ENCODE data around the gene GPR39. TPM values are rescaled to one million over a fixed set of nuclear protein-coding genes. Genes with fewer than 3 reads are reported as not detected.

Gene GPR39
- total RNA-seq, 4 donors from 2014 or later, result 0.13 to 1.3 TPM; not detected in 2

DNA sequence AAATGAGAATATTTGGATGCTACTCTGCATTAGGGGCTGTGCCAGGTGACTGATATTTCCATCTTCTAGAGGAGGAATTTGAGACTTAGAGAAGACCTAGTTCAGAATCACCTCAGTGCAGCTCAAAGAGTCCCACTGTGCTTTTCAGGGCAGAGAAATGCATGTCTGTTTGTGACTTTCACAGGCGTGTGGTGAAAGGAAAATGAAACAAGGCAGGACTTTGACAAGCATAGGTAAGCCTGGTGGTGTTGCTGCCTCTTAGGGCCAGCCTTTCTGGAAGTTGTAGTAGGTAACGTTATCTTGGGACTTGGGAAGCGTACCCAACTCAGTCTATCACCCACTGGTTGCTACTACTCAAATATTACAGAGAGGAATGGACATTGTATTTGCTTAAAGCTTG is 2.6 kb downstream of the GPR39 start:
- Histone ChIP-seq H3K9me3 (no peaks in the 10 kb centered on the region), H3K4me1 (peaks cover 12 to 18% (median 16%) of the 10 kb centered on the region in 4 donors), H3K27me3 (peaks cover 0 to 9% (median 0%) of the 10 kb centered on the region in 4 donors), H3K4me3 (no peak overlapping the region), H3K36me3 (no peaks in the 10 kb centered on the region), H3K27ac (replicated peaks in 1 of 4) (no peak overlapping the region)
- intact Hi-C loops (cut with DNase I), result no loop called here
- WGBS, result 81% methylated on average over 3 of the region's 3 CpGs
- TF ChIP-seq, protein P1, sequence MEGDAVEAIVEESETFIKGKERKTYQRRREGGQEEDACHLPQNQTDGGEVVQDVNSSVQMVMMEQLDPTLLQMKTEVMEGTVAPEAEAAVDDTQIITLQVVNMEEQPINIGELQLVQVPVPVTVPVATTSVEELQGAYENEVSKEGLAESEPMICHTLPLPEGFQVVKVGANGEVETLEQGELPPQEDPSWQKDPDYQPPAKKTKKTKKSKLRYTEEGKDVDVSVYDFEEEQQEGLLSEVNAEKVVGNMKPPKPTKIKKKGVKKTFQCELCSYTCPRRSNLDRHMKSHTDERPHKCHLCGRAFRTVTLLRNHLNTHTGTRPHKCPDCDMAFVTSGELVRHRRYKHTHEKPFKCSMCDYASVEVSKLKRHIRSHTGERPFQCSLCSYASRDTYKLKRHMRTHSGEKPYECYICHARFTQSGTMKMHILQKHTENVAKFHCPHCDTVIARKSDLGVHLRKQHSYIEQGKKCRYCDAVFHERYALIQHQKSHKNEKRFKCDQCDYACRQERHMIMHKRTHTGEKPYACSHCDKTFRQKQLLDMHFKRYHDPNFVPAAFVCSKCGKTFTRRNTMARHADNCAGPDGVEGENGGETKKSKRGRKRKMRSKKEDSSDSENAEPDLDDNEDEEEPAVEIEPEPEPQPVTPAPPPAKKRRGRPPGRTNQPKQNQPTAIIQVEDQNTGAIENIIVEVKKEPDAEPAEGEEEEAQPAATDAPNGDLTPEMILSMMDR (IDR thresholded peaks at IDR 0.05), result no peak
- no peak for TF ChIP-seq POLR2A (IDR thresholded peaks at IDR 0.05; ENCODE audit: low read depth)
- TF ChIP-seq POLR2AphosphoS5 (IDR thresholded peaks at IDR 0.05), result no peak
- no peak for TF ChIP-seq EP300 (IDR thresholded peaks at IDR 0.05)
- DNase-seq (ENCODE audit: extremely low spot score), result no peak

DNA sequence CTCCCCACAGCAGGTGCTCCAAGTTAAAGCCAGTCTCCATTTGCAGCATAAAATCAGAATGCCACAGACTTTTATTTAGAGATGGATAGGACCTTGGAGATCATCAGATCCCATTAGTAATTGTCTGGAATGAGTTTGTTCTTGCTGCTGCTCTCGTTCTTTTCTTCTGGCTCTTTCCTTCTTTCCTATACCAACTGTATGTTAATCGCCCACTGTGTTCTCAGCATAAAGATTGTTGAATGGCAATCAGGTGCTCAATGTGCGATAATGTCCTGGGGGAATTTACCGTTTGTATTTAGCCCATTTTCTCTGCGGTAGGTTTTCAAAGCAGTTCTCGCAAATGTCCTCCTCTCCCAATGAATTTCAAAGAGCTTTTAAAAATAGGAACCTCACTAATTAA is 3.3 kb downstream of the GPR39 start:
- peaks cover 12 to 18% (median 16%) of the 10 kb centered on the region in 4 donors for H3K4me1 ChIP-seq
- TF ChIP-seq, protein P1 (IDR thresholded peaks at IDR 0.05), result no peak
- no peak for TF ChIP-seq EP300 (IDR thresholded peaks at IDR 0.05)
- TF ChIP-seq POLR2AphosphoS5 (IDR thresholded peaks at IDR 0.05), result no peak
- TF ChIP-seq POLR2A (IDR thresholded peaks at IDR 0.05; ENCODE audit: low read depth), result no peak
- intact Hi-C loops (cut with DNase I), result no loop called here
- DNase-seq (ENCODE audit: extremely low spot score), result no peak
- no peaks in the 10 kb centered on the region for H3K9me3 ChIP-seq
- H3K27ac ChIP-seq (replicated peaks in 1 of 4), result no peak overlapping the region
- no peaks in the 10 kb centered on the region for H3K36me3 ChIP-seq
- 84% methylated on average over 6 of the region's 6 CpGs for WGBS
- H3K27me3 ChIP-seq, result peaks cover 0 to 9% (median 0%) of the 10 kb centered on the region in 4 donors
- no peak overlapping the region for H3K4me3 ChIP-seq

DNA sequence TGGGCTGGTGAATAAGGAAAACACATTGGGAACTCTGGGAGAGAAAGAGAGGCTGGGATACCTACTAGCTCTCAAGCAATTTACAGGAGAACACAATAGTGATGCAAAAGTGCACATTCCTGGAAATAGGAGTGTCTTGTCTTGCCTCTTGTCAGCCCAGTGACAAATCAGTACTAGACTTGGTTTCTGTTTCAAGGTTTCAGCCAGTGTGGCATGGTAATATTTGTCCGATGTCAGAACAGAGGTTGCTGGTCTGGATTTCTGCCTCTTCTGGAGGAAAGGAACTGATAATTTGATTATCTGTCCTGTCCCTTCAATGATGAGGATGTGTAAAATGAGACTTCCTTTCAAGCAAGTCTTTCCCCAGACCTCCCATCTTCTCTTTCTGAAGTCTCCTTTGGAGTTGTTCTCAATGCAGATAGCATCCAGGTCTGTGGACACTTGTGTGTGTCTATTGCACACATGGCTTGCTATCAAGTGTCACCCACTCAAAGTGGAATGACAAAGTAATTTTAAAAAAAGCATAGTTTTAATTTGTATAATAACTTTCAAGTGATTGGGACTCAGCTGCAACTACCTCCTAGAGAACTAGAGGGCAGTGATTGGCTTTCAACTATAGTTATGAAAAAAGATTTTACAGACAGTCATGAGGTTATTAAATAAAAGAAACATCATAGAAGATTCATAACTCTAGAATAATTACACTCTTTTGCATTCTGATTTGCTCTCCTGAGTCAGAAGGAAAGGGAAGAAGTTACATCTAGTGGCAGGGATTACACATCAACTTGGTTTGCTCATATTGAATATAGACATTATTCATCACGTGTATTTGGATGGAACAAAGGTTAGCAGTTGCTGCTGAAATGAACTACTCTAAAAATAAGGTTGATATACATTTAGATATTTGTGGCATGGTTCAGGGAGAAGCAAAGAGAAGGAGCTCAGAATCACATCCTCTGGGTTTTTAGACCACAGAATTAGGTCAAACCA is 4.5 kb downstream of the GPR39 start:
- H3K27me3 ChIP-seq, result peaks cover 0 to 5% (median 0%) of the 10 kb centered on the region in 4 donors
- no peak overlapping the region for H3K4me3 ChIP-seq
- intact Hi-C loops (cut with DNase I), result no loop called here
- no peak for DNase-seq (ENCODE audit: extremely low spot score)
- H3K4me1 ChIP-seq, result peaks cover 6 to 9% (median 8%) of the 10 kb centered on the region in 4 donors
- no peaks in the 10 kb centered on the region for H3K9me3 ChIP-seq
- no peaks in the 10 kb centered on the region for H3K36me3 ChIP-seq
- no peak overlapping the region for H3K27ac ChIP-seq (replicated peaks in 1 of 4)
- TF ChIP-seq EP300 (IDR thresholded peaks at IDR 0.05), result no peak
- 82% methylated on average over 2 of the region's 2 CpGs for WGBS

DNA sequence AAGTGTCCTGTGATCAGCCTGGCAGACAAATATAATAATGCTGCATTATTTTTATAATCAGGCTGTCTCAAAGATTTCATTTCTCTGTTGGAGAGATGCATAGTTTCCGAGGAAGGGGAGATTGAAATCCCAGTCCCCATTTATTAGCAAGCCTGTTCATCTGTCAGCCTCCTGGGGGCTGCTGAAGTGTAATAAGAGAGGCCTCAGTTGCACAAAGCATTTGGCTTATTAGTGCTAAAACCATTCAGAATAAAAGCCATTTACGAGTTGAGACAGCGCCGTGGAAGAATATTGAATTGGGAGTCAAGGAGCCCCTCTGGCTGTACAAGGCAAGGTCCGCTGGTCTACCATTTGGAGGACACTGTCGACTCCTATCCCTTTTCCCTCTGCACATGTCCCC is 6.1 kb downstream of the GPR39 start:
- Histone ChIP-seq H3K4me1 (no peaks in the 10 kb centered on the region), H3K9me3 (no peaks in the 10 kb centered on the region), H3K27me3 (no peaks in the 10 kb centered on the region), H3K36me3 (no peaks in the 10 kb centered on the region), H3K27ac (replicated peaks in 1 of 4) (no peak overlapping the region), H3K4me3 (no peak overlapping the region)
- DNase-seq (ENCODE audit: extremely low spot score), result no peak
- 97% methylated on average over 6 of the region's 6 CpGs for WGBS
- TF ChIP-seq EP300 (IDR thresholded peaks at IDR 0.05) (no peak), POLR2A (IDR thresholded peaks at IDR 0.05; ENCODE audit: low read depth) (no peak), POLR2AphosphoS5 (IDR thresholded peaks at IDR 0.05) (no peak)
- TF ChIP-seq, protein P1 (IDR thresholded peaks at IDR 0.05), result no peak
- intact Hi-C loops (cut with DNase I), result no loop called here

DNA sequence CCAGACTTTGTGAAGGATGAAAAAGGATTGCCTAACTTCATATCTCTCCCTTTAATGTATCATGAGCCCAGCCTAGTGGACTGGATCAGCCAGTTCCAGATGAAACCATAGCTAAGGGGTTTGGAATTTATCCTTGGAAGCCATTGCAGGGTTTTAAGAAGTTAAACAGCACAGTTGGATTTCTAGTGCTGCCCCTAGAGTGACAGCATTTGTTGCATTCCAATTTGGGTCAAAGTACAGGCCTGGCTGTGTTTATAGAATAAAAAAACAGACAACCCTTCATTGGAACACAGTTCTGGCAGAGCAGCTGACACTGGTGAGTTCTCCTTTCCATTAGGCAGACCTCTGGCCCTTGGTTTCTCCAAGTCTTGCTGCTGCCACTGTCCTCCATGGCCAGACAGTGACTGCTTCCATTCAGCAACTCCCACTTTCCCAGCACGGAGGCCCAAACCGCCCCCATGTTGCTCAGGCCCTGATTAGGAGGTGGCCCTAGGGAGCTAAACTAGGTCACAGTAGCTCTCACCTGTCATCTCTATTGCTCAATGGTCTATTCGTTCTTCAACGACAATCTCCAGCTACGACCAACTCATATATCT is 8.0 kb downstream of the GPR39 start:
- no peaks in the 10 kb centered on the region for H3K4me1 ChIP-seq
- no peak overlapping the region for H3K4me3 ChIP-seq
- H3K9me3 ChIP-seq, result no peaks in the 10 kb centered on the region
- TF ChIP-seq, protein P1 (IDR thresholded peaks at IDR 0.05), result no peak
- no peak for TF ChIP-seq POLR2A (IDR thresholded peaks at IDR 0.05; ENCODE audit: low read depth)
- no peak for TF ChIP-seq EP300 (IDR thresholded peaks at IDR 0.05)
- TF ChIP-seq POLR2AphosphoS5 (IDR thresholded peaks at IDR 0.05), result no peak
- H3K27me3 ChIP-seq, result no peaks in the 10 kb centered on the region
- WGBS, result 88% methylated on average over 5 of the region's 5 CpGs
- intact Hi-C loops (cut with DNase I), result no loop called here
- H3K36me3 ChIP-seq, result no peaks in the 10 kb centered on the region
- no peak overlapping the region for H3K27ac ChIP-seq (replicated peaks in 1 of 4)
- peak; percentile 83 for DNase-seq (ENCODE audit: extremely low spot score)

All from esophagus muscularis mucosa (tissue), 4 donors.